GM19397 (cell line): ENCODE data around the gene CFAP43.
"Not testable (repeated sequence)": the region's sequence is repeated elsewhere in the genome, so short reads cannot be mapped to it uniquely, and the experiment has no call there.

Experiments
- ATAC-seq: cut with Tn5 transposase; IDR thresholded peaks from one replicate; pipeline ENCODE4 v1.9.1; 2021; ENCODE audit warnings: mild to moderate bottlenecking, moderate library complexity; ENCODE audit not compliant: unreplicated experiment

Gene CFAP43

GRCh38 chr10:104230490-104230889 is 1.7 kb downstream of the CFAP43 start:
- ATAC-seq, result no peak

- no peak for ATAC-seq
Observed at GRCh38 chr10:104223304-104223703, 8.9 kb downstream of the CFAP43 start.

- no peak for ATAC-seq
Observed at GRCh38 chr10:104220522-104220921, 11.6 kb downstream of the CFAP43 start.

GRCh38 chr10:104218751-104219150 is 13.4 kb downstream of the CFAP43 start:
- ATAC-seq, result no peak

- no peak for ATAC-seq
Observed at GRCh38 chr10:104216631-104217030, 15.5 kb downstream of the CFAP43 start.

- no peak for ATAC-seq
Observed at GRCh38 chr10:104209575-104210198, 22.5 kb downstream of the CFAP43 start.

GRCh38 chr10:104208730-104209129 is 23.4 kb downstream of the CFAP43 start:
- ATAC-seq, result no peak

GRCh38 chr10:104202231-104202630 is 29.9 kb downstream of the CFAP43 start:
- ATAC-seq, result no peak

- ATAC-seq, result no peak
Observed at GRCh38 chr10:104201636-104202035, 30.5 kb downstream of the CFAP43 start.

GRCh38 chr10:104199567-104199966 is 32.6 kb downstream of the CFAP43 start:
- no peak for ATAC-seq

GRCh38 chr10:104197364-104197763 is 34.8 kb downstream of the CFAP43 start:
- ATAC-seq, result no peak

GRCh38 chr10:104195706-104196105 is 36.5 kb downstream of the CFAP43 start:
- no peak for ATAC-seq

- no peak for ATAC-seq
Observed at GRCh38 chr10:104193787-104194186, 38.4 kb downstream of the CFAP43 start.

GRCh38 chr10:104190695-104191094 is 41.5 kb downstream of the CFAP43 start:
- ATAC-seq, result no peak

- no peak for ATAC-seq
Observed at GRCh38 chr10:104183682-104184081, 48.5 kb downstream of the CFAP43 start.

- not testable (repeated sequence) for ATAC-seq
Observed at GRCh38 chr10:104174136-104174535, 58.0 kb downstream of the CFAP43 start.

- ATAC-seq, result no peak
Observed at GRCh38 chr10:104170610-104171254, 61.4 kb downstream of the CFAP43 start.

- no peak for ATAC-seq
Observed at GRCh38 chr10:104155591-104155990, 76.6 kb downstream of the CFAP43 start.

GRCh38 chr10:104151737-104152136 is 80.4 kb downstream of the CFAP43 start:
- ATAC-seq, result no peak

GRCh38 chr10:104150139-104150538 is 82.0 kb downstream of the CFAP43 start:
- no peak for ATAC-seq

- ATAC-seq, result no peak
Observed at GRCh38 chr10:104146882-104147281, 85.3 kb downstream of the CFAP43 start.

- ATAC-seq, result no peak
Observed at GRCh38 chr10:104144931-104145330, 87.2 kb downstream of the CFAP43 start.

- ATAC-seq, result no peak
Observed at GRCh38 chr10:104143829-104144228, 88.3 kb downstream of the CFAP43 start.
